PC-9 (cell line): Measurements from ENCODE around the gene TP53TG5. TPM values are rescaled to one million over a fixed set of nuclear protein-coding genes. Genes with fewer than 3 reads are reported as not detected.

ENCODE experiments used
- BruUV-seq: library from RNA; stranded (reverse); fragments of 400-500 nt; replicated peaks from 2 replicates; lab custom pipeline; 2021; lab: Mats Ljungman, UMichigan
- CTCF ChIA-PET: fragments of 300-600 bp; sonication (Branson Sonifier 250); formaldehyde crosslinking; loops from one replicate; lab custom pipeline; 2022; ENCODE audit warnings: antibody characterized with exemption; lab: Charles Lee
- POLR2A ChIA-PET: fragments of 300-600 bp; sonication (Branson Sonifier 250); formaldehyde crosslinking; loops from one replicate; lab custom pipeline; 2022; ENCODE audit warnings: antibody characterized with exemption; ENCODE audit not compliant: unreplicated experiment; lab: Charles Lee
- DNase-seq, 2 experiments: peaks; one replicate each; pipeline versions ENCODE4 v3.0.0 to v3.0.0-alpha.2; 2015 to 2022; ENCODE audit warnings: mixed read lengths in 1 of 2
- H2AFZ ChIP-seq: fragments of 200-600 bp; sonication (generic); 2 replicates; pipeline ENCODE4 v1.8.1; 2017; ENCODE audit warnings: antibody characterized with exemption
- H3F3A ChIP-seq: fragments of 200-600 bp; sonication (generic); 2 replicates; pipeline ENCODE4 v1.8.1; 2017; ENCODE audit warnings: antibody characterized with exemption, mild to moderate bottlenecking, low read depth; ENCODE audit not compliant: insufficient read depth
- H3K27ac ChIP-seq: fragments of 200-600 bp; sonication (generic); 2 replicates; pipeline ENCODE4 v1.6.1; 2016; ENCODE audit warnings: mixed run types
- H3K27me3 ChIP-seq: fragments of 200-600 bp; sonication (generic); 2 replicates; pipeline ENCODE4 v1.6.1; 2016; ENCODE audit warnings: low read depth, mixed run types; ENCODE audit not compliant: insufficient read depth
- H3K36me3 ChIP-seq: fragments of 200-600 bp; sonication (generic); 2 replicates; pipeline ENCODE4 v1.6.1; 2016; ENCODE audit warnings: low read depth, mixed run types
- H3K4me1 ChIP-seq: fragments of 200-600 bp; sonication (generic); replicated peaks from 2 replicates; pipeline ENCODE4 v1.6.1; 2016; ENCODE audit warnings: mixed run types; ENCODE audit not compliant: insufficient read depth
- H3K4me2 ChIP-seq: fragments of 200-600 bp; sonication (generic); 2 replicates; pipeline ENCODE4 v1.6.1; 2017; ENCODE audit warnings: mixed run types
- H3K4me3 ChIP-seq: fragments of 200-600 bp; sonication (generic); 2 replicates; pipeline ENCODE4 v1.6.1; 2016; ENCODE audit warnings: mixed run types
- H3K79me2 ChIP-seq: fragments of 200-600 bp; sonication (generic); 2 replicates; pipeline ENCODE4 v1.6.1; 2017; ENCODE audit warnings: low read depth, mixed run types
- H3K9me2 ChIP-seq: fragments of 200-600 bp; sonication (generic); 2 replicates; pipeline ENCODE4 v1.8.1; 2017; ENCODE audit warnings: mild to moderate bottlenecking; ENCODE audit not compliant: insufficient read depth
- H3K9me3 ChIP-seq: fragments of 200-600 bp; sonication (generic); 2 replicates; pipeline ENCODE4 v1.8.1; 2016; ENCODE audit warnings: low read depth; ENCODE audit not compliant: insufficient read depth
- H4K20me1 ChIP-seq: fragments of 200-600 bp; sonication (generic); 2 replicates; pipeline ENCODE4 v1.8.1; 2017; ENCODE audit not compliant: insufficient read depth
- EZH2 ChIP-seq: fragments of 200-600 bp; sonication (generic); IDR thresholded peaks from 2 replicates; pipeline ENCODE4 v1.8.0; 2017; ENCODE audit warnings: antibody characterized with exemption, low read depth
- intact Hi-C: fragments of 100-400 bp; cut with micrococcal nuclease; formaldehyde crosslinking; loops from one replicate; pipeline ENCODE4 v1.10.0; 2022; ENCODE audit not compliant: unreplicated experiment
- total RNA-seq: library from RNA; stranded (reverse); gene quantifications from 2 replicates; pipeline ENCODE4 v1.2.3, GENCODE V29; 2021
- TF ChIP-seq, protein P1 (sequence below): fragments of 200-600 bp; sonication (generic); conservative IDR thresholded peaks from 2 replicates; pipeline ENCODE4 v1.6.1; 2017; ENCODE audit warnings: mixed run types, antibody characterized with exemption, mild to moderate bottlenecking, moderate library complexity

TP53TG5 gene
- total RNA-seq, 1 experiment from 2014 or later, result not detected

DNA sequence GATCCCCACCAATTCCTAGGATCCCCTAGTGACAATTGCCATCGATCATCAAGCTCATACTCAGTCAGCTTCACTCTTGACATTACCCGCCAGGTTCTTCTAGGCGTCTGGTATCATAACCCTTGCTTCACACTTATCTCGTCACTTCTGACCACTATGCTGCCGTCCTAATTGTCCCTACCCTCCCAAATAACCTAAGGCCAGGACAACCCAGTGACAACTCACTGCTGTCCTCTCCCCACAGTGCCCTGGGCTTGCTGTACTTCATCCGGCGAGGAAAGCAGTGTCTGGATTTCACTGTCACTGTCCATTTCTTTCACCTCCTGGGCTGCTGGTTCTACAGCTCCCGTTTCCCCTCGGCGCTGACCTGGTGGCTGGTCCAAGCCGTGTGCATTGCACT is 11.5 kb downstream of the TP53TG5 start:
- peaks cover 6% of the 10 kb centered on the region for H3K4me1 ChIP-seq
- no TSS peak for BruUV-seq
- DNase-seq, result no peak
- H3K4me3 ChIP-seq, result no peak overlapping the region
- ChIA-PET CTCF (interaction anchor here (0.5 to 1.5 kb wide), 2 partner anchors 43 to 71 kb away, joined by 3 to 6 read pairs; no protein-coding TSS in a partner anchor), POLR2A (no interaction called here)
- H3K9me3 ChIP-seq, result no peaks in the 10 kb centered on the region
- H3K27ac ChIP-seq, result no peak overlapping the region
- H3F3A ChIP-seq, result peaks cover 3% of the 10 kb centered on the region; the same call in 1 of the 2 replicates
- H3K36me3 ChIP-seq, result peaks cover 22% of the 10 kb centered on the region; the same call in 1 of the 2 replicates
- H3K4me2 ChIP-seq, result no peak overlapping the region
- H3K27me3 ChIP-seq, result no peaks in the 10 kb centered on the region
- H3K79me2 ChIP-seq, result peaks cover 27% of the 10 kb centered on the region
- TF ChIP-seq, protein P1, sequence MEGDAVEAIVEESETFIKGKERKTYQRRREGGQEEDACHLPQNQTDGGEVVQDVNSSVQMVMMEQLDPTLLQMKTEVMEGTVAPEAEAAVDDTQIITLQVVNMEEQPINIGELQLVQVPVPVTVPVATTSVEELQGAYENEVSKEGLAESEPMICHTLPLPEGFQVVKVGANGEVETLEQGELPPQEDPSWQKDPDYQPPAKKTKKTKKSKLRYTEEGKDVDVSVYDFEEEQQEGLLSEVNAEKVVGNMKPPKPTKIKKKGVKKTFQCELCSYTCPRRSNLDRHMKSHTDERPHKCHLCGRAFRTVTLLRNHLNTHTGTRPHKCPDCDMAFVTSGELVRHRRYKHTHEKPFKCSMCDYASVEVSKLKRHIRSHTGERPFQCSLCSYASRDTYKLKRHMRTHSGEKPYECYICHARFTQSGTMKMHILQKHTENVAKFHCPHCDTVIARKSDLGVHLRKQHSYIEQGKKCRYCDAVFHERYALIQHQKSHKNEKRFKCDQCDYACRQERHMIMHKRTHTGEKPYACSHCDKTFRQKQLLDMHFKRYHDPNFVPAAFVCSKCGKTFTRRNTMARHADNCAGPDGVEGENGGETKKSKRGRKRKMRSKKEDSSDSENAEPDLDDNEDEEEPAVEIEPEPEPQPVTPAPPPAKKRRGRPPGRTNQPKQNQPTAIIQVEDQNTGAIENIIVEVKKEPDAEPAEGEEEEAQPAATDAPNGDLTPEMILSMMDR, result no peak
- no peak for TF ChIP-seq EZH2
- intact Hi-C loops, result no loop called here
- peaks cover 7% of the 10 kb centered on the region; the same call in 1 of the 2 replicates for H4K20me1 ChIP-seq
- no peak overlapping the region for H2AFZ ChIP-seq
- no peaks in the 10 kb centered on the region for H3K9me2 ChIP-seq

DNA sequence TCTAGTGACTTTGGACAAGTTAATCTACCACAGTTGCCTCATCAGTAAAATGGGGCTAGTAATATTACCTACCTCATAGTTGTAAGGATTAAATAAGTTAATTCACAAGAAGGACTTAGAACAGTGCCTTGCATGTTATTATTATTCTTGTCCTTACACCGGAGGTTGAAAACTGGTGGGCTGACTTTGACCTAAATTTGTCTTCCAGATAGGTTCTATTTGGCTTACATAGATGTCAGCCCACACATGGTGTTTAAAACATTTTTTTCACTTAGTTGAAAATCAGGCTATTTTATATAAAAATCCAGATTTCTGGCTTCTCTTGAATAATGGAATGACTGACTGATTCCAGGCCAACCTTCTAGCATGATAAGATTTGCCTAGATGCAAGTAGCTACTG is 11.9 kb downstream of the TP53TG5 start:
- no peak overlapping the region for H3K4me3 ChIP-seq
- H2AFZ ChIP-seq, result no peak overlapping the region
- CTCF ChIA-PET, result interaction anchor here (0.5 to 1.5 kb wide), 2 partner anchors 43 to 71 kb away, joined by 3 to 6 read pairs; no protein-coding TSS in a partner anchor

GRCh38 chr20:45365444-45365970 is 12.6 kb downstream of the TP53TG5 start:
- no peak for TF ChIP-seq EZH2
- TF ChIP-seq, protein P1, result no peak
- no peaks in the 10 kb centered on the region for H3K9me2 ChIP-seq
- no peaks in the 10 kb centered on the region for H3K9me3 ChIP-seq
- ChIA-PET POLR2A (no interaction called here), CTCF (no interaction called here)
- no peaks in the 10 kb centered on the region for H3K27me3 ChIP-seq
- peaks cover 27% of the 10 kb centered on the region for H3K79me2 ChIP-seq
- no peak overlapping the region for H3K4me3 ChIP-seq
- peaks cover 3% of the 10 kb centered on the region; the same call in 1 of the 2 replicates for H3F3A ChIP-seq
- BruUV-seq, result no TSS peak
- peaks cover 22% of the 10 kb centered on the region; the same call in 1 of the 2 replicates for H3K36me3 ChIP-seq
- intact Hi-C loops, result no loop called here
- peaks cover 6% of the 10 kb centered on the region for H3K4me1 ChIP-seq
- DNase-seq, result no peak
- H2AFZ ChIP-seq, result no peak overlapping the region
- no peak overlapping the region for H3K4me2 ChIP-seq
- H3K27ac ChIP-seq, result no peak overlapping the region
- peaks cover 7% of the 10 kb centered on the region; the same call in 1 of the 2 replicates for H4K20me1 ChIP-seq

More for the DNA sequence above, 11.9 kb downstream of the TP53TG5 start:
- Histone ChIP-seq H3K4me1 (peaks cover 6% of the 10 kb centered on the region), H3K27ac (no peak overlapping the region), H3K79me2 (peaks cover 27% of the 10 kb centered on the region), H3F3A (peaks cover 3% of the 10 kb centered on the region; the same call in 1 of the 2 replicates), H3K9me3 (no peaks in the 10 kb centered on the region), H3K4me2 (no peak overlapping the region), H3K27me3 (no peaks in the 10 kb centered on the region), H3K9me2 (no peaks in the 10 kb centered on the region), H4K20me1 (peaks cover 7% of the 10 kb centered on the region; the same call in 1 of the 2 replicates), H3K36me3 (peaks cover 22% of the 10 kb centered on the region; the same call in 1 of the 2 replicates)
- POLR2A ChIA-PET, result no interaction called here
- no peak for DNase-seq
- TF ChIP-seq, protein P1, result no peak
- no peak for TF ChIP-seq EZH2
- BruUV-seq, result no TSS peak
- intact Hi-C loops, result no loop called here
